Neuronal stem cell (in vitro differentiated cells): Measurements from ENCODE around the gene GABPB2.

Experiments used
- DNase-seq: peaks from one replicate; pipeline ENCODE4 v3.0.0-alpha.2; 2013; ENCODE audit warnings: low spot score
- H2AFZ ChIP-seq: one replicate; pipeline ENCODE4 v1.6.1; 2013; ENCODE audit warnings: mild to moderate bottlenecking, low read length, inconsistent platforms
- H2AK5ac ChIP-seq: 2 replicates; pipeline ENCODE4 v1.6.1; 2013; ENCODE audit warnings: low read depth, mild to moderate bottlenecking, inconsistent platforms, low read length, moderate library complexity, mixed read lengths
- H2BK120ac ChIP-seq: 2 replicates; pipeline ENCODE4 v1.6.1; 2013; ENCODE audit warnings: low read depth, mild to moderate bottlenecking, inconsistent platforms, low read length, moderate library complexity, mixed read lengths
- H2BK12ac ChIP-seq: one replicate; pipeline ENCODE4 v1.6.1; 2013; ENCODE audit warnings: low read length, inconsistent platforms
- H2BK15ac ChIP-seq: 2 replicates; pipeline ENCODE4 v1.6.1; 2013; ENCODE audit warnings: mild to moderate bottlenecking, low read length, inconsistent platforms, mixed read lengths
- H2BK5ac ChIP-seq: one replicate; pipeline ENCODE4 v1.6.1; 2013; ENCODE audit warnings: inconsistent platforms, mild to moderate bottlenecking, low read length, moderate library complexity
- H3K14ac ChIP-seq: one replicate; pipeline ENCODE4 v1.6.1; 2013; ENCODE audit warnings: low read length, inconsistent platforms
- H3K18ac ChIP-seq: 2 replicates; pipeline ENCODE4 v1.6.1; 2013; ENCODE audit warnings: low read length, inconsistent platforms
- H3K23ac ChIP-seq: 2 replicates; pipeline ENCODE4 v1.6.1; 2013; ENCODE audit warnings: low read depth, mild to moderate bottlenecking, mixed read lengths, low read length, inconsistent platforms; ENCODE audit not compliant: poor library complexity
- H3K27ac ChIP-seq: replicated peaks from 3 replicates; pipeline ENCODE4 v1.5.1; 2013; ENCODE audit warnings: low read length, inconsistent platforms
- H3K27me3 ChIP-seq, 3 experiments: 2 replicates each; pipeline ENCODE4 v1.6.1; 2013; ENCODE audit warnings: low read length in 3 of 3, mild to moderate bottlenecking in 2 of 3, inconsistent platforms in 1 of 3, low read depth in 1 of 3, mixed read lengths in 1 of 3, moderate library complexity in 1 of 3; ENCODE audit not compliant: control insufficient read depth in 3 of 3, insufficient read depth in 3 of 3
- H3K36me3 ChIP-seq, 2 donors: replicated peaks in 1 of 2; 2 replicates each; pipeline ENCODE4 v1.6.1; 2013; ENCODE audit warnings: low read length in 2 of 2; ENCODE audit not compliant: control insufficient read depth in 2 of 2, insufficient read depth in 2 of 2
- H3K4ac ChIP-seq: 2 replicates; pipeline ENCODE4 v1.6.1; 2013; ENCODE audit warnings: inconsistent platforms, mild to moderate bottlenecking, low read length, moderate library complexity
- H3K4me1 ChIP-seq, 2 donors: 1 replicate in 1 of 2; 2 replicates in 1 of 2; pipeline ENCODE4 v1.6.1; 2013; ENCODE audit warnings: low read length in 2 of 2, low read depth in 1 of 2; ENCODE audit not compliant: control insufficient read depth in 2 of 2, insufficient read depth in 1 of 2
- H3K4me2 ChIP-seq: one replicate; pipeline ENCODE4 v1.6.1; 2013; ENCODE audit warnings: mild to moderate bottlenecking, low read length, inconsistent platforms; ENCODE audit not compliant: insufficient read depth, poor library complexity, severe bottlenecking
- H3K4me3 ChIP-seq, 2 donors: 2 replicates each; pipeline ENCODE4 v1.5.1; 2013; ENCODE audit warnings: low read length in 2 of 2, mild to moderate bottlenecking in 2 of 2, inconsistent platforms in 1 of 2, moderate library complexity in 1 of 2
- H3K79me1 ChIP-seq: one replicate; pipeline ENCODE4 v1.6.1; 2013; ENCODE audit warnings: low read depth, mild to moderate bottlenecking, inconsistent platforms, low read length, moderate library complexity
- H3K9ac ChIP-seq: one replicate; pipeline ENCODE4 v1.6.1; 2013; ENCODE audit warnings: mild to moderate bottlenecking, low read depth, low read length, inconsistent platforms; ENCODE audit not compliant: poor library complexity
- H3K9me3 ChIP-seq, 2 donors: replicated peaks in 1 of 2; 2 replicates each; pipeline versions ENCODE3 to v1.6.1; 2013; ENCODE audit warnings: low read length in 2 of 2, mild to moderate bottlenecking in 2 of 2, inconsistent platforms in 1 of 2, low read depth in 1 of 2, mixed read lengths in 1 of 2, moderate library complexity in 1 of 2; ENCODE audit not compliant: control insufficient read depth in 2 of 2, insufficient read depth in 1 of 2
- H4K8ac ChIP-seq: one replicate; pipeline ENCODE4 v1.6.1; 2013; ENCODE audit warnings: low read depth, mild to moderate bottlenecking, inconsistent platforms, low read length, moderate library complexity
- H4K91ac ChIP-seq: one replicate; pipeline ENCODE4 v1.6.1; 2013; ENCODE audit warnings: low read length, low read depth, mild to moderate bottlenecking, inconsistent platforms; ENCODE audit not compliant: poor library complexity
- WGBS, 2 donors: extraction: QIAGEN DNeasy Blood & Tissue Kit; methylation state at CpG; one replicate each; pipeline ENCODE4 v1.1.7; 2013; ENCODE audit warnings: missing lambda C conversion rate in 2 of 2, mixed read lengths in 1 of 2; ENCODE audit not compliant: insufficient read length in 2 of 2, insufficient replicate concordance in 1 of 2; ENCODE audit errors: extremely low coverage in 2 of 2; 5-methylcytosine and 5-hydroxymethylcytosine counted together

Gene GABPB2

DNA sequence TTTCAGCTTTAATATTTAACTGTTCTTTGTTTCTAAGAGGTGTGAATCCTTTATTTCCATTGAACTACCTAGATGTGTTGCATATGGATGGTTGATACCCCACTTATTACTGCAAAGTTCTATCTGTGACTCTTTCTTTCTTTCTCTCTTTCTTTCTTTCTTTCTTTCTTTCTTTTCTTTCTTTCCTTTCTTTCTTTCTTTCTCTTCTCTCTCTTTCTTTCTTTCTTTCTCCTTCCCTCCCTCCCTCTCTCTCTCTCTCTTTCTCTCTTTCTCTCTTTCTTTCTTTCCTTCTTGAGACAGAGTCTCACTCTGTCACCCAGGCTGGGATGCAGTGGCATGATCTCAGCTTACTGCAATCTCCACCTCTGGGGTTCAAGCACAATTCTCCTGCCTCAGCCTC lies 34.1 kb downstream of the GABPB2 start:
- peaks cover 0 to 7% of the 10 kb centered on the region in 2 donors for H3K4me1 ChIP-seq
- no peak overlapping the region for H4K8ac ChIP-seq
- H3K36me3 ChIP-seq, result no peaks in the 10 kb centered on the region
- H3K9me3 ChIP-seq, result no peaks in the 10 kb centered on the region
- no peaks in the 10 kb centered on the region for H3K79me1 ChIP-seq
- H2BK15ac ChIP-seq, result no peak overlapping the region
- DNase-seq, result no peak
- H3K9ac ChIP-seq, result no peak overlapping the region
- no peak overlapping the region for H3K27ac ChIP-seq
- H3K27me3 ChIP-seq, result no peaks in the 10 kb centered on the region
- no peak overlapping the region for H3K23ac ChIP-seq
- H3K18ac ChIP-seq, result no peak overlapping the region
- no peak overlapping the region for H2BK12ac ChIP-seq
- no peak overlapping the region for H3K4me3 ChIP-seq
- H3K4me2 ChIP-seq, result no peak overlapping the region
- H2BK120ac ChIP-seq, result no peak overlapping the region
- no peak overlapping the region for H2BK5ac ChIP-seq
- no peak overlapping the region for H3K14ac ChIP-seq
- no peak overlapping the region for H4K91ac ChIP-seq
- H2AFZ ChIP-seq, result no peak overlapping the region
- H2AK5ac ChIP-seq, result no peak overlapping the region
- H3K4ac ChIP-seq, result no peak overlapping the region

DNA sequence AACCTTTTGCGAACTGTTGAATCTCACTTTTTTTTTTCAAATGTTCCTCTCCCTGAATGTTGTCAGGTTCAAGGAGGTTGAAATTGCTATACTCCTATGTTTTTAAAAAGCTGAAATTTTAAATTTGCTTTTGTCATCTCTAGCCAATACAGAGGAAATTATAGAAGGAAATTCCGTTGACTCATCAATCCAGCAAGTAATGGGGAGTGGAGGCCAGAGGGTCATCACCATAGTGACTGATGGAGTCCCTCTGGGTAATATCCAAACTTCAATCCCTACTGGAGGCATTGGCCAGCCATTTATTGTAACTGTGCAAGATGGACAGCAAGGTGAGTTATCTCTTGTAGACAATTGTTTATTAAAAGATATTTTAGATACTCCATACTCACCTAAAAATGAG lies 36.3 kb downstream of the GABPB2 start:
- H3K79me1 ChIP-seq, result no peaks in the 10 kb centered on the region
- no peak overlapping the region for H2BK15ac ChIP-seq
- no peak overlapping the region for H2BK5ac ChIP-seq
- H3K27ac ChIP-seq, result no peak overlapping the region
- H4K91ac ChIP-seq, result no peak overlapping the region
- H3K9me3 ChIP-seq, result no peaks in the 10 kb centered on the region
- H3K9ac ChIP-seq, result no peak overlapping the region
- WGBS, 2 donors, result no CpG with 5 or more reads among the region's 2 CpGs
- no peaks in the 10 kb centered on the region for H3K27me3 ChIP-seq
- no peak overlapping the region for H4K8ac ChIP-seq
- no peak overlapping the region for H3K23ac ChIP-seq
- peaks cover 0 to 7% of the 10 kb centered on the region in 2 donors for H3K4me1 ChIP-seq
- H3K4ac ChIP-seq, result no peak overlapping the region
- H2BK120ac ChIP-seq, result no peak overlapping the region
- H2AK5ac ChIP-seq, result no peak overlapping the region
- no peak overlapping the region for H3K4me3 ChIP-seq
- no peak overlapping the region for H3K4me2 ChIP-seq
- no peak overlapping the region for H3K18ac ChIP-seq
- H2AFZ ChIP-seq, result peak overlapping the region; percentile 62
- no peak overlapping the region for H2BK12ac ChIP-seq
- H3K36me3 ChIP-seq, result no peaks in the 10 kb centered on the region
- H3K14ac ChIP-seq, result no peak overlapping the region
- DNase-seq, result no peak

DNA sequence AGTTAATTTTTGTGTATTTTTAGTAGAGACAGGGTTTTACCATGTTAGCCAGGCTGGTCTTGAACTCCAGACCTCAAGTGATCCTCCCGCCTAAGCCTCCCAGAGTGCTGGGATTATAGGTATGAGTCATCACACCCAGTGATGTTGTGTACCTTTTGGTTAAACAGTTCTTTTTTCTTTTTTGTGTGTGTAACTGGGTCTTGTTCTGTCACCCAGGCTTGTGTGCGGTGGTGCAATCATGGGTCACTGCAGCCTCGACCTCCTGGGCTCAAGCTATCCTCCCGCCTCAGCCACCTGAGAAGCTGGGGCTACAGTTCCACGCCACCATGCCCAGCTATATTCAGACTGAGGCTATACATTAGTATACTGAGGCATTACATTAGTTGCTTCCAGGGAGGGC lies 37.8 kb downstream of the GABPB2 start:
- no peak overlapping the region for H3K18ac ChIP-seq
- no peak overlapping the region for H3K4me2 ChIP-seq
- H2AFZ ChIP-seq, result no peak overlapping the region

DNA sequence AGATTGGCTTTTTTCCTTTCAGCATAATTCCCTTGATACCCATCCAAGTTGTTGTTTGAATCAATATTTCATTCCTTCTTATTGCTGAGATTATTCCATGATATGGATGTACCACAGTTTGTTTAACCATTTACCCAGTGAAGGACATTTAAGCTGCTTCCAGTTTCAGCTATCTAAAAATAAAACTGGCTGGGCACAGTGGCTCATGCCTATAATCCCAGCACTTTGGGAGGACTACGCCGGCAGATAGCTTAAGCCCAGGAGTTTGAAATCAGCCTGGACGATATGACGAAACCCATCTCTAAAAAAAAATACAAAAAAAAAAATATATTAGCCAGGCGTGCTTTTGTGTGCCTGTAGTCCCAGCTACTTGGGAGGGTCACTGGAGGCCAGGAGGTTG lies 43.3 kb downstream of the GABPB2 start:
- Histone ChIP-seq H3K23ac (no peak overlapping the region), H2AK5ac (no peak overlapping the region), H4K8ac (no peak overlapping the region), H3K27ac (no peak overlapping the region), H2BK5ac (no peak overlapping the region), H2BK12ac (no peak overlapping the region), H3K9me3 (no peaks in the 10 kb centered on the region), H2BK15ac (no peak overlapping the region), H2AFZ (no peak overlapping the region), H3K4me2 (no peak overlapping the region), H3K14ac (no peak overlapping the region), H4K91ac (no peak overlapping the region), H3K4me3 (no peak overlapping the region), H3K18ac (no peak overlapping the region), H3K36me3 (no peaks in the 10 kb centered on the region), H3K79me1 (no peaks in the 10 kb centered on the region), H3K27me3 (no peaks in the 10 kb centered on the region), H2BK120ac (no peak overlapping the region), H3K4ac (no peak overlapping the region), H3K4me1 (peaks cover 0 to 2% of the 10 kb centered on the region in 2 donors), H3K9ac (no peak overlapping the region)
- DNase-seq, result no peak
- no CpG with 5 or more reads among the region's 5 CpGs for WGBS, 2 donors

More for the DNA sequence above, 37.8 kb downstream of the GABPB2 start:
- Histone ChIP-seq H2BK5ac (no peak overlapping the region), H2BK15ac (no peak overlapping the region), H3K9ac (no peak overlapping the region), H3K27me3 (no peaks in the 10 kb centered on the region), H3K36me3 (no peaks in the 10 kb centered on the region), H2AK5ac (no peak overlapping the region), H3K4ac (no peak overlapping the region), H3K4me3 (no peak overlapping the region), H3K79me1 (no peaks in the 10 kb centered on the region), H3K4me1 (peaks cover 0 to 7% of the 10 kb centered on the region in 2 donors), H4K91ac (no peak overlapping the region), H4K8ac (no peak overlapping the region), H3K14ac (no peak overlapping the region), H3K27ac (no peak overlapping the region), H2BK12ac (no peak overlapping the region), H3K23ac (no peak overlapping the region), H3K9me3 (no peaks in the 10 kb centered on the region), H2BK120ac (no peak overlapping the region)
- WGBS, 2 donors, result no CpG with 5 or more reads among the region's 5 CpGs
- DNase-seq, result no peak
